Gastrocnemius medialis (tissue), 4 donors: ENCODE measurements around the gene NLGN1.

Experiments used
- POLR2A ChIP-seq, 2 donors: fragments of 450-650 bp; IDR thresholded peaks; one replicate each; pipeline ENCODE4 v1.6.1; 2017; ENCODE audit warnings: antibody characterized with exemption in 2 of 2, mild to moderate bottlenecking in 2 of 2, moderate library complexity in 2 of 2
- TF ChIP-seq, protein P1 (sequence below), 5 experiments: fragments of 450-650 bp in 3 of 5; fragments of 200-600 bp in 2 of 5; sonication (generic) in 2 of 5; IDR thresholded peaks in 4 of 5; conservative IDR thresholded peaks in 1 of 5; 1 replicate in 4 of 5; 2 replicates in 1 of 5; pipeline ENCODE4 v1.5.1; 2016 to 2019; ENCODE audit warnings: antibody characterized with exemption in 5 of 5, mild to moderate bottlenecking in 3 of 5, moderate library complexity in 3 of 5

DNA sequence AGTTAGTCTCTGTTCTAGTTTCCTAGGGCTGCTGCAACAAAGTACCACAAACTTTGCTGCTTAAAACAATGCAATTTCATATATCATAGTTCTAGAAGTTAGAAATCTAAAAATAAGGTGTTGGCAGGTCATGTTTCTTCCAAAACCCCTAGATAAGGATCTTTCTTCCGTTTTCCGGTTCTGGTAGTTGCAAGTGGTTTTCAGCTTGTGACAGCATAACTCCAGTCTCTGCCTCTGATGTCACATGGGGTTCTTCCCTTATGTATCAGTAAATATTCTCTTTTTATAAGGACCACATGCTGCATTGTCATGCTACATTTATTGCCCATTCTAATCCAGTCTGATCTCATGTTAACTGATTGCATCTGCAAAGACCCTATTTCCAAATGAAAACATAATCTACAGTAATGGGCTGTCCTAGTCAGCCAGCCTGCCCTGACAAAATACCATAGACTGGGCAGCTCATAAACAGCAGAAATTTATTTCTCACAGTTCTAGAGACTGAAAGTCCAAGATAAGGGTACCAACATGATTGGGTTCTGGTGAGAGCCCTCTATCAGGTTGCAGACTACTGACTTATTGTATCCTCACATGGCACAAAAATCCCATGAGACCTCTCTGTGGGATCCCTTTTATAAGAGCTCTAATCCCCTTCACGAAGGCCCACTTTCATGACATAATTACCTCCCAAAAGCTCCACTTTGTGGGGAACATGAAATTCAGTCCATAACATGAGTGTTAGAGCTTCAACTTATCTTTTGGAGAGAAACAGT lies 819.6 kb downstream of the NLGN1 start:
- TF ChIP-seq, protein P1, sequence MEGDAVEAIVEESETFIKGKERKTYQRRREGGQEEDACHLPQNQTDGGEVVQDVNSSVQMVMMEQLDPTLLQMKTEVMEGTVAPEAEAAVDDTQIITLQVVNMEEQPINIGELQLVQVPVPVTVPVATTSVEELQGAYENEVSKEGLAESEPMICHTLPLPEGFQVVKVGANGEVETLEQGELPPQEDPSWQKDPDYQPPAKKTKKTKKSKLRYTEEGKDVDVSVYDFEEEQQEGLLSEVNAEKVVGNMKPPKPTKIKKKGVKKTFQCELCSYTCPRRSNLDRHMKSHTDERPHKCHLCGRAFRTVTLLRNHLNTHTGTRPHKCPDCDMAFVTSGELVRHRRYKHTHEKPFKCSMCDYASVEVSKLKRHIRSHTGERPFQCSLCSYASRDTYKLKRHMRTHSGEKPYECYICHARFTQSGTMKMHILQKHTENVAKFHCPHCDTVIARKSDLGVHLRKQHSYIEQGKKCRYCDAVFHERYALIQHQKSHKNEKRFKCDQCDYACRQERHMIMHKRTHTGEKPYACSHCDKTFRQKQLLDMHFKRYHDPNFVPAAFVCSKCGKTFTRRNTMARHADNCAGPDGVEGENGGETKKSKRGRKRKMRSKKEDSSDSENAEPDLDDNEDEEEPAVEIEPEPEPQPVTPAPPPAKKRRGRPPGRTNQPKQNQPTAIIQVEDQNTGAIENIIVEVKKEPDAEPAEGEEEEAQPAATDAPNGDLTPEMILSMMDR (IDR thresholded peaks at IDR 0.05 in 4 of 5, conservative IDR thresholded peaks at IDR 0.05 in 1 of 5) = no peak
- no peak for TF ChIP-seq POLR2A (IDR thresholded peaks at IDR 0.05)
